Measurements from ENCODE around the gene WDR3.
A peak's percentile ranks its signal among the peaks of the same experiment; 100 is the strongest.

Gene WDR3

GRCh38 chr1:117959364-117959763 is 29.8 kb downstream of the WDR3 start:
- peak; percentile 32 for DNase-seq

GRCh38 chr1:117964290-117965038 is 34.9 kb downstream of the WDR3 start:
- DNase-seq: no peak

GRCh38 chr1:117967477-117967876 is 37.9 kb downstream of the WDR3 start:
- peak; percentile 41 for DNase-seq

GRCh38 chr1:117967881-117968280 is 38.3 kb downstream of the WDR3 start:
- peak; percentile 56 for DNase-seq

GRCh38 chr1:117970252-117970651 is 40.7 kb downstream of the WDR3 start:
- DNase-seq: peak; percentile 64

- DNase-seq: no peak
These were observed 42.2 kb downstream of the WDR3 start for GRCh38 chr1:117971777-117972176.

- DNase-seq: no peak
These were observed 46.8 kb downstream of the WDR3 start for GRCh38 chr1:117976381-117976780.

- no peak for DNase-seq
These were observed 52.1 kb downstream of the WDR3 start for GRCh38 chr1:117981455-117982192.

GRCh38 chr1:117985239-117985638 is 55.7 kb downstream of the WDR3 start:
- DNase-seq: no peak

GRCh38 chr1:117985973-117986372 is 56.4 kb downstream of the WDR3 start:
- no peak for DNase-seq

GRCh38 chr1:118004312-118004711 is 74.8 kb downstream of the WDR3 start:
- DNase-seq: no peak

- DNase-seq: no peak
These were observed 77.9 kb downstream of the WDR3 start for GRCh38 chr1:118007391-118007790.

GRCh38 chr1:118008011-118008410 is 78.5 kb downstream of the WDR3 start:
- DNase-seq: no peak

- no peak for DNase-seq
These were observed 83.1 kb downstream of the WDR3 start for GRCh38 chr1:118012515-118013124.

GRCh38 chr1:118013336-118013735 is 83.8 kb downstream of the WDR3 start:
- no peak for DNase-seq

- DNase-seq: no peak
These were observed 84.4 kb downstream of the WDR3 start for GRCh38 chr1:118013938-118014337.
